Measurements from ENCODE around the gene COL4A2.

The COL4A2 gene

DNA sequence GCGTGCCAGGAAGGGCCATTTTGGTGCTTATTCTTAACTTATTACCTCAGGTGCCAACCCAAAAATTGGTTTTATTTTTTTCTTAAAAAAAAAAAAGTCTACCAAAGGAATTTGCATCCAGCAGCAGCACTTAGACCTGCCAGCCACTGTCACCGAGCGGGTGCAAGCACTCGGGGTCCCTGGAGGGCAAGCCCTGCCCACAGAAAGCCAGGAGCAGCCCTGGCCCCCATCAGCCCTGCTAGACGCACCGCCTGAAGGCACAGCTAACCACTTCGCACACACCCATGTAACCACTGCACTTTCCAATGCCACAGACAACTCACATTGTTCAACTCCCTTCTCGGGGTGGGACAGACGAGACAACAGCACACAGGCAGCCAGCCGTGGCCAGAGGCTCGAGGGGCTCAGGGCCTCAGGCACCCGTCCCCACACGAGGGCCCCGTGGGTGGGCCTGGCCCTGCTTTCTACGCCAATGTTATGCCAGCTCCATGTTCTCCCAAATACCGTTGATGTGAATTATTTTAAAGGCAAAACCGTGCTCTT is 205.2 kb downstream of the COL4A2 start:
- H3K4me3 ChIP-seq (ENCODE audit: control insufficient read depth, low read depth, low read length): no peak overlapping the region

DNA sequence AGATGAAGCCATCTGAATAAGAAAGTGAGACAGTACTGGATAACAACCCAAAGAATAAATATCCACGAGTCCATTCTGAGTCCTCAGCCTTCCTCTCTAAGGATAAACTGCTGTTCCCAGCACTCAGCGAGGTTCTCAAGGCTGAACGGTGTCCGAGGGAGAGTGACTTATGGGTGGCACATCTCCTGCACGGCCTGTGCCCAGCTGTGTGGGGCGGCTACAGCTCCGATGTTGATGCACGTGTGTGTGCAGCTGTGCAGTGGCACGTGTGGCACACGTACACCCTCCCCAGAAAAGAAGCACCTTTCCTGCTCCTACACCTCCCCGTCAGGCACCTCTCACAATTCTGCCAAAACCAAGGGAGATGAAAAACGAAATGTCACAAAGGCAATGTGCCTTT is 209.4 kb downstream of the COL4A2 start:
- no peak for DNase-seq (ENCODE audit: low read depth)
- TF ChIP-seq, protein P1, sequence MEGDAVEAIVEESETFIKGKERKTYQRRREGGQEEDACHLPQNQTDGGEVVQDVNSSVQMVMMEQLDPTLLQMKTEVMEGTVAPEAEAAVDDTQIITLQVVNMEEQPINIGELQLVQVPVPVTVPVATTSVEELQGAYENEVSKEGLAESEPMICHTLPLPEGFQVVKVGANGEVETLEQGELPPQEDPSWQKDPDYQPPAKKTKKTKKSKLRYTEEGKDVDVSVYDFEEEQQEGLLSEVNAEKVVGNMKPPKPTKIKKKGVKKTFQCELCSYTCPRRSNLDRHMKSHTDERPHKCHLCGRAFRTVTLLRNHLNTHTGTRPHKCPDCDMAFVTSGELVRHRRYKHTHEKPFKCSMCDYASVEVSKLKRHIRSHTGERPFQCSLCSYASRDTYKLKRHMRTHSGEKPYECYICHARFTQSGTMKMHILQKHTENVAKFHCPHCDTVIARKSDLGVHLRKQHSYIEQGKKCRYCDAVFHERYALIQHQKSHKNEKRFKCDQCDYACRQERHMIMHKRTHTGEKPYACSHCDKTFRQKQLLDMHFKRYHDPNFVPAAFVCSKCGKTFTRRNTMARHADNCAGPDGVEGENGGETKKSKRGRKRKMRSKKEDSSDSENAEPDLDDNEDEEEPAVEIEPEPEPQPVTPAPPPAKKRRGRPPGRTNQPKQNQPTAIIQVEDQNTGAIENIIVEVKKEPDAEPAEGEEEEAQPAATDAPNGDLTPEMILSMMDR (conservative IDR thresholded peaks at IDR 0.05; ENCODE audit: control insufficient read depth, insufficient read depth, low read depth, low read length): no peak
- no peak overlapping the region for H3K4me3 ChIP-seq (ENCODE audit: control insufficient read depth, low read depth, low read length)

More for the DNA sequence above, 205.2 kb downstream of the COL4A2 start:
- DNase-seq (ENCODE audit: low read depth): no peak
- TF ChIP-seq, protein P1 (conservative IDR thresholded peaks at IDR 0.05; ENCODE audit: control insufficient read depth, insufficient read depth, low read depth, low read length): no peak

DNA sequence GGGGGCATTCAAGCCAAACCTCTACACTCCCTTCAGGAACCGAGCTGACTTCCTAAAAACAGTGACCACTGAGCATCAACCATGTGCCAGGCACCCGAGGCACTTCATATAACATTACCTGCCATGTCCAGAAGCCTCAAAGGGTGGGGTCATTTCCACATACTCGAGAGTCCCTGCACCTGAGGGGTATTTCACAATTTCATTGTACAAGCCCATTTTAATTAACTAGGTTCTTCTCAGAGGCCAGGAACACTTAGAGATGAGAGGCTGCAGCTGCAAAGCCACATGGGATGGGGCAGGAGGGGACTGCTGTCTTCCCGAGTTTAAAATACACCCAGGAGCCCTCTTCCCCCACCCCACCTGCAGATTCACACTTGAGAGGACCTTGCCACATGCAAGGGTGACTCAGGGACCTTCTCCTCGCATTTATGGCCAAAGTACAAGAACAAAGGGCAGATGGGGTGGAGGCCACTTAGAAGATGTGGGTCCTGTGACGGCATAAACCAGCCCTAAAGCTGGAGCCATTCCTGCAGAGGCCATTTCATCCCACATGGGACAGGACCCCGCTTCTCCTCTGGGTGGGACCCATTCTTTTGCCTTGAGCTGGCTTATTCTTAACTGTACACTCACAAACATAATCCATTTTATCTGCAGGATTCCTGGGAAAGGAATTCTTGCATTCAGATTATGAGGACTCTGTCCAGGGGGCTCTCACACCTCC is 210.6 kb downstream of the COL4A2 start:
- no peak overlapping the region for H3K4me3 ChIP-seq (ENCODE audit: control insufficient read depth, low read depth, low read length)
- DNase-seq (ENCODE audit: low read depth): peak; percentile 40
- TF ChIP-seq, protein P1 (conservative IDR thresholded peaks at IDR 0.05; ENCODE audit: control insufficient read depth, insufficient read depth, low read depth, low read length): no peak

DNA sequence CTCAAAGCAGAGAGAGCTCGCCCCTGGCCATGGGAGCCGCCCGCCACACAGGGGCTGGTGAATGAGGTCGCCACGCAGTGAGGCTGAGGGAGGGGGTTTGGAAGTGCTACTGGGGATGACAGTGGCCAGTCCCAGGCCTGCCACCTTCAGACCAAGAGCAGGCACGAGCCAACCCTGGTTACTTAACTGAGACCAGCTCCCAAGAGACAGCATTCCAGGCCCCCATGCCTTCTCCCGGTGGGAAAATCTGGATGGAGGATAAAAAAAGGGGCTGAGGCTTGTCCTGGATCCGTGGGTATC is 211.1 kb downstream of the COL4A2 start:
- TF ChIP-seq, protein P1 (conservative IDR thresholded peaks at IDR 0.05; ENCODE audit: control insufficient read depth, insufficient read depth, low read depth, low read length): no peak
- DNase-seq (ENCODE audit: low read depth): no peak
- no peak overlapping the region for H3K4me3 ChIP-seq (ENCODE audit: control insufficient read depth, low read depth, low read length)

DNA sequence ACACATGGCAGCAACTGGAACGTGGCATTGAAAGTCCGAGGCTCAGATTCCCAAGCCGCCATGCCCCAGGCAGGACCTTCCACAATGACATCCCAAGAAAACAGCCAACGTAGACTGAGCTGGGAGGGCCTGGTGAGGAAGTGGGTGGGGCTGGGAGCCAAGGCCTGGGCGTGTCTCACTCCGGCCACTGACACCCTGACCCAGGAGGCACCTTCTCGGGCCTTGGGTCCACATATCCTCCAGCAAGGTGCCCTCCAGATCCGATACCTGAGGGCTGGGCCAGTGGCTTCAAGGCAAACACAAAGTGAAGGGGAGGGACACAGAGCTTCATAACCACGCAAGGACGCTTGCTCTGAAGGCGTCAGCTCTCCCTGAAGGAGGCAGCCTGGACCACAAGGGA is 211.5 kb downstream of the COL4A2 start:
- H3K4me3 ChIP-seq (ENCODE audit: control insufficient read depth, low read depth, low read length): no peak overlapping the region
- TF ChIP-seq, protein P1 (conservative IDR thresholded peaks at IDR 0.05; ENCODE audit: control insufficient read depth, insufficient read depth, low read depth, low read length): no peak
- no peak for DNase-seq (ENCODE audit: low read depth)

DNA sequence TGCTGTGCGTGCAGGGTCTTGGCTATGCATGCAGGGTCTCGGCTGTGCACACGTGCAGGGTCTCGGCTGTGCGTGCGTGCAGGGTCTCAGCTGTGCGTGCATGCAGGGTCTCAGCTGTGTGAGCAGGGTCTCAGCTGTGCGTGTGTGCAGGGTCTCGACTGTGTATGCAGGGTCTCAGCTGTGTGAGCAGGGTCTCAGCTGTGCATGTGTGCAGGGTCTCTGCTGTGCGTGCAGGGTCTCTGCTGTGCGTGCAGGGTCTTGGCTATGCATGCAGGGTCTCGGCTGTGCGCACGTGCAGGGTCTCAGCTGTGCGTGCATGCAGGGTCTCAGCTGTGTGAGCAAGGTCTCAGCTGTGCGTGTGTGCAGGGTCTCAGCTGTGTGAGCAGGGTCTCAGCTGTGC is 212.0 kb downstream of the COL4A2 start:
- DNase-seq (ENCODE audit: low read depth): no peak
- TF ChIP-seq, protein P1 (conservative IDR thresholded peaks at IDR 0.05; ENCODE audit: control insufficient read depth, insufficient read depth, low read depth, low read length): no peak
- H3K4me3 ChIP-seq (ENCODE audit: control insufficient read depth, low read depth, low read length): no peak overlapping the region
